A549 (cell line): ENCODE measurements around the gene CD163L1. TPM values are rescaled to one million over a fixed set of nuclear protein-coding genes. Genes with fewer than 3 reads are reported as not detected.

Experiments used
- ATAC-seq, 2 experiments: fragments of 200-7000 bp in 1 of 2; fragments of >200 bp in 1 of 2; cut with Nextera tagmentation in 1 of 2; cut with Tn5 transposase in 1 of 2; 3 replicates each; pipeline versions ENCODE4 v1.8.0 to v1.9.1; 2018 to 2020; ENCODE audit warnings: mild to moderate bottlenecking in 1 of 2, moderate library complexity in 1 of 2
- CTCF ChIA-PET: fragments of 300-600 bp; sonication (Branson Sonifier 250); formaldehyde crosslinking; extraction: SDS; loops from one replicate; lab custom pipeline; 2021; ENCODE audit warnings: antibody characterized with exemption, inconsistent platforms; lab: Yijun Ruan, JAX
- POLR2A ChIA-PET: fragments of 350-600 bp; formaldehyde crosslinking; extraction: SDS; loops from one replicate; lab custom pipeline; 2021; ENCODE audit warnings: antibody characterized with exemption, inconsistent platforms; lab: Yijun Ruan, JAX
- DNase-seq, 2 experiments: peaks; one replicate each; pipeline versions ENCODE4 v3.0.0 to v3.0.0-alpha.2; 2011 to 2016; ENCODE audit warnings: low read depth in 1 of 2, low spot score in 1 of 2
- FAIRE-seq: peaks from 2 replicates; lab custom pipeline; 2011; peaks lifted over from hg19 to GRCh38; lab: Jason Lieb, UNC
- H3K27ac ChIP-seq, 2 experiments: fragments of >200 bp; sonication (Bioruptor Twin); formaldehyde crosslinking; 3 replicates each; pipeline ENCODE4 v1.5.1; 2016 to 2017
- H3K4me1 ChIP-seq: fragments of >200 bp; sonication (Bioruptor Twin); formaldehyde crosslinking; 3 replicates; pipeline ENCODE4 v1.6.1; 2016
- H3K4me2 ChIP-seq: fragments of >200 bp; sonication (Bioruptor Twin); formaldehyde crosslinking; 3 replicates; pipeline ENCODE4 v1.6.1; 2016
- H3K4me3 ChIP-seq: fragments of >200 bp; sonication (Bioruptor Twin); formaldehyde crosslinking; 3 replicates; pipeline ENCODE4 v1.5.1; 2016
- H3K9me3 ChIP-seq: fragments of >200 bp; sonication (Bioruptor Twin); formaldehyde crosslinking; 3 replicates; pipeline ENCODE4 v1.6.1; 2016
- BHLHE40 ChIP-seq: IDR thresholded peaks from 2 replicates; pipeline ENCODE4 v1.6.1; 2012; ENCODE audit warnings: low read depth, low read length, inconsistent platforms
- ESRRA ChIP-seq: fragments of 150-350 bp; IDR thresholded peaks from 2 replicates; pipeline ENCODE4 v1.6.1; 2014; ENCODE audit warnings: mild to moderate bottlenecking, low read length, borderline replicate concordance
- FOSB ChIP-seq: fragments of 250-450 bp; sonication (Bioruptor Pico); IDR thresholded peaks from 2 replicates; pipeline ENCODE4 v1.5.0; 2020; ENCODE audit warnings: mild to moderate bottlenecking, moderate library complexity
- FOSL2 ChIP-seq, 2 experiments: fragments of 450-650 bp in 1 of 2; fragments of >200 bp in 1 of 2; sonication (Bioruptor Twin) in 1 of 2; formaldehyde crosslinking; IDR thresholded peaks; 2 replicates each; pipeline versions ENCODE4 v1.5.0 to v1.6.1; 2016 to 2020; ENCODE audit warnings: mild to moderate bottlenecking in 1 of 2, moderate library complexity in 1 of 2
- GATA3 ChIP-seq: IDR thresholded peaks from 2 replicates; pipeline ENCODE4 v1.6.1; 2012; ENCODE audit warnings: borderline replicate concordance
- HDAC2 ChIP-seq: fragments of 200-600 bp; sonication (generic); IDR thresholded peaks from 2 replicates; pipeline ENCODE4 v1.6.1; 2016
- HES2 ChIP-seq: fragments of >200 bp; sonication (Bioruptor Twin); formaldehyde crosslinking; IDR thresholded peaks from 2 replicates; pipeline ENCODE4 v1.6.1; 2016
- HEYL ChIP-seq: fragments of 250-450 bp; sonication (Bioruptor Pico); IDR thresholded peaks from 2 replicates; pipeline ENCODE4 v1.8.0; 2021; ENCODE audit warnings: mild to moderate bottlenecking, moderate library complexity
- HMGXB4 ChIP-seq: fragments of 250-450 bp; sonication (Bioruptor Pico); IDR thresholded peaks from 2 replicates; pipeline ENCODE4 v1.5.0; 2021; ENCODE audit warnings: mild to moderate bottlenecking, moderate library complexity, borderline replicate concordance
- HOXA7 ChIP-seq: fragments of 250-450 bp; sonication (Bioruptor Pico); IDR thresholded peaks from 2 replicates; pipeline ENCODE4 v1.5.0; 2020; ENCODE audit warnings: mild to moderate bottlenecking, moderate library complexity
- HOXB13 ChIP-seq: fragments of 250-450 bp; sonication (Bioruptor Pico); IDR thresholded peaks from 2 replicates; pipeline ENCODE4 v1.5.0; 2020; ENCODE audit warnings: low read depth, mild to moderate bottlenecking, moderate library complexity
- JUN ChIP-seq, 2 experiments: fragments of >200 bp; sonication (Bioruptor Twin); formaldehyde crosslinking; IDR thresholded peaks; 2 replicates in 1 of 2; 3 replicates in 1 of 2; pipeline ENCODE4 v1.6.1; 2016 to 2017
- JUNB ChIP-seq: fragments of >200 bp; sonication (Bioruptor Twin); formaldehyde crosslinking; IDR thresholded peaks from 2 replicates; pipeline ENCODE4 v1.6.1; 2016
- KDM5A ChIP-seq: fragments of 200-600 bp; sonication (generic); IDR thresholded peaks from 2 replicates; pipeline ENCODE4 v1.6.1; 2016; ENCODE audit warnings: antibody characterized with exemption, mild to moderate bottlenecking
- MAFK ChIP-seq: fragments of 450-650 bp; IDR thresholded peaks from 2 replicates; pipeline ENCODE4 v1.6.1; 2014; ENCODE audit not compliant: partially characterized antibody
- MAZ ChIP-seq: fragments of 150-350 bp; IDR thresholded peaks from 2 replicates; pipeline ENCODE4 v1.6.1; 2014; ENCODE audit warnings: antibody characterized with exemption, low read depth, low read length, borderline replicate concordance
- PBX3 ChIP-seq: IDR thresholded peaks from 2 replicates; pipeline ENCODE4 v1.6.1; 2012
- RAD21 ChIP-seq, 2 experiments: fragments of >200 bp in 1 of 2; sonication (Bioruptor Twin) in 1 of 2; formaldehyde crosslinking in 1 of 2; IDR thresholded peaks in 1 of 2; conservative IDR thresholded peaks in 1 of 2; 2 replicates in 1 of 2; 3 replicates in 1 of 2; pipeline ENCODE4 v1.6.1; 2012 to 2018; ENCODE audit warnings: inconsistent platforms in 1 of 2
- SMC3 ChIP-seq: fragments of >200 bp; sonication (Bioruptor Twin); formaldehyde crosslinking; IDR thresholded peaks from 3 replicates; pipeline ENCODE4 v1.6.1; 2018; ENCODE audit warnings: inconsistent platforms
- SREBF2 ChIP-seq: fragments of 450-650 bp; IDR thresholded peaks from 2 replicates; pipeline ENCODE4 v1.6.1; 2014; ENCODE audit warnings: mild to moderate bottlenecking, moderate library complexity
- TFCP2L1 ChIP-seq: fragments of 250-450 bp; sonication (Bioruptor Pico); IDR thresholded peaks from 2 replicates; pipeline ENCODE4 v1.5.0; 2021; ENCODE audit warnings: mild to moderate bottlenecking
- ZC3H11A ChIP-seq: fragments of 450-650 bp; IDR thresholded peaks from 2 replicates; pipeline ENCODE4 v1.6.1; 2014; ENCODE audit warnings: antibody characterized with exemption, mild to moderate bottlenecking
- WGBS: methylation state at CpG from one replicate; pipeline ENCODE4 v1.1.6; 2017; ENCODE audit errors: missing lambda C conversion rate; 5-methylcytosine and 5-hydroxymethylcytosine counted together
- polyA plus RNA-seq, 4 experiments: library from polyadenylated mRNA; depleted of rRNA in 3 of 4; stranded (reverse); fragments of >200 nt; fragmentation: RNase III in 1 of 4; extraction: RNeasy Plus Mini Kit Qiagen cat#74134 plus additional on column Dnase treatment in 1 of 4; gene quantifications; 2 replicates in 3 of 4; 3 replicates in 1 of 4; pipeline ENCODE4 v1.2.3, GENCODE V29; 2011 to 2017
- TF ChIP-seq, protein P1 (sequence below): IDR thresholded peaks from 2 replicates; pipeline ENCODE4 v1.6.1; 2012; ENCODE audit warnings: low read depth, borderline replicate concordance
- TF ChIP-seq, protein P2 (sequence below): fragments of >200 bp; sonication (Bioruptor Twin); formaldehyde crosslinking; IDR thresholded peaks from 3 replicates; pipeline ENCODE4 v1.5.1; 2016
- TF ChIP-seq, protein P3 (sequence below): IDR thresholded peaks from 2 replicates; pipeline ENCODE4 v1.6.1; 2012

CD163L1 gene
- polyA plus RNA-seq, 2 of the 4 experiments (the other 2 are of a cell fraction): 0.22 to 0.44 TPM

DNA sequence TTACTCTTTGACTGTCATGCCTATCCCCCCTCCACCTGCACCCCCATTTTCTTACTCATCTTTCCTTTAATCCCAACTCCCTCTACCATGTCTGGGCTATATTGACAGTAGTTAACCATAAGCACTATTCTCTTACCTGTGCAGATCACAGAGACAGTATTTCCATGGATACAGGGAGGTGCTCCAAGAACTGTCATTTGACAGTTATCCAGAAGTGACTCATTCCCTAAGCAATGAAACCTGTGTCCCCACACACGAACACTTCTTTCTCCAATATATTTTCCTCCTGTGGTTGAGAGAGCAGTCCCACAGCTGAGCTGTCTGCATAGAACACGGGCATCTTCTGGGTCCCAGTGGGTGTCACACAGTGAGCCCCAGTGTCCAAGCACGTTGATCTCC lies 68.8 kb downstream of the CD163L1 start:
- Histone ChIP-seq H3K4me3 (no peak overlapping the region), H3K4me2 (no peak overlapping the region)
- CTCF ChIA-PET: interaction anchor here (1.2 kb wide), 1 partner anchor 85 kb away, joined by 3 read pairs; no protein-coding TSS in a partner anchor
- no peak for FAIRE-seq
- TF ChIP-seq HOXA7 (CRISPR knock-in tag): no peak
- no peak for TF ChIP-seq KDM5A
- no peak for TF ChIP-seq PBX3
- TF ChIP-seq JUNB: no peak
- TF ChIP-seq HMGXB4 (CRISPR knock-in tag): no peak
- no peak for TF ChIP-seq BHLHE40
- no peak for TF ChIP-seq JUN (IDR thresholded peaks at IDR 0.05)
- TF ChIP-seq, protein P1, sequence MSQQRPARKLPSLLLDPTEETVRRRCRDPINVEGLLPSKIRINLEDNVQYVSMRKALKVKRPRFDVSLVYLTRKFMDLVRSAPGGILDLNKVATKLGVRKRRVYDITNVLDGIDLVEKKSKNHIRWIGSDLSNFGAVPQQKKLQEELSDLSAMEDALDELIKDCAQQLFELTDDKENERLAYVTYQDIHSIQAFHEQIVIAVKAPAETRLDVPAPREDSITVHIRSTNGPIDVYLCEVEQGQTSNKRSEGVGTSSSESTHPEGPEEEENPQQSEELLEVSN: no peak
- no peak for TF ChIP-seq TFCP2L1 (CRISPR knock-in tag)
- TF ChIP-seq ESRRA: no peak
- TF ChIP-seq HES2: no peak
- no peak for TF ChIP-seq HDAC2
- TF ChIP-seq, protein P2, sequence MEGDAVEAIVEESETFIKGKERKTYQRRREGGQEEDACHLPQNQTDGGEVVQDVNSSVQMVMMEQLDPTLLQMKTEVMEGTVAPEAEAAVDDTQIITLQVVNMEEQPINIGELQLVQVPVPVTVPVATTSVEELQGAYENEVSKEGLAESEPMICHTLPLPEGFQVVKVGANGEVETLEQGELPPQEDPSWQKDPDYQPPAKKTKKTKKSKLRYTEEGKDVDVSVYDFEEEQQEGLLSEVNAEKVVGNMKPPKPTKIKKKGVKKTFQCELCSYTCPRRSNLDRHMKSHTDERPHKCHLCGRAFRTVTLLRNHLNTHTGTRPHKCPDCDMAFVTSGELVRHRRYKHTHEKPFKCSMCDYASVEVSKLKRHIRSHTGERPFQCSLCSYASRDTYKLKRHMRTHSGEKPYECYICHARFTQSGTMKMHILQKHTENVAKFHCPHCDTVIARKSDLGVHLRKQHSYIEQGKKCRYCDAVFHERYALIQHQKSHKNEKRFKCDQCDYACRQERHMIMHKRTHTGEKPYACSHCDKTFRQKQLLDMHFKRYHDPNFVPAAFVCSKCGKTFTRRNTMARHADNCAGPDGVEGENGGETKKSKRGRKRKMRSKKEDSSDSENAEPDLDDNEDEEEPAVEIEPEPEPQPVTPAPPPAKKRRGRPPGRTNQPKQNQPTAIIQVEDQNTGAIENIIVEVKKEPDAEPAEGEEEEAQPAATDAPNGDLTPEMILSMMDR: no peak
- no peak for TF ChIP-seq GATA3
- no peak for TF ChIP-seq MAFK
- TF ChIP-seq FOSB (CRISPR knock-in tag): no peak
- TF ChIP-seq, protein P3, sequence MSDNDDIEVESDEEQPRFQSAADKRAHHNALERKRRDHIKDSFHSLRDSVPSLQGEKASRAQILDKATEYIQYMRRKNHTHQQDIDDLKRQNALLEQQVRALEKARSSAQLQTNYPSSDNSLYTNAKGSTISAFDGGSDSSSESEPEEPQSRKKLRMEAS: no peak
- no peak for TF ChIP-seq MAZ
- TF ChIP-seq FOSL2 (IDR thresholded peaks at IDR 0.05): no peak
- TF ChIP-seq FOSL2 (CRISPR knock-in tag; IDR thresholded peaks at IDR 0.05): no peak
- TF ChIP-seq, all 56 proteins: peak for 0
- POLR2A ChIA-PET: interaction anchor here (0.6 kb wide), 1 partner anchor 87 kb away, joined by 4 read pairs; no protein-coding TSS in a partner anchor
- Histone ChIP-seq H3K9me3 (no peaks in the 10 kb centered on the region), H3K4me1 (no peaks in the 10 kb centered on the region), H3K27ac (no peak overlapping the region)
- ATAC-seq (no peak), DNase-seq (no peak)
- WGBS: 24% methylated on average over 3 of the region's 3 CpGs

DNA sequence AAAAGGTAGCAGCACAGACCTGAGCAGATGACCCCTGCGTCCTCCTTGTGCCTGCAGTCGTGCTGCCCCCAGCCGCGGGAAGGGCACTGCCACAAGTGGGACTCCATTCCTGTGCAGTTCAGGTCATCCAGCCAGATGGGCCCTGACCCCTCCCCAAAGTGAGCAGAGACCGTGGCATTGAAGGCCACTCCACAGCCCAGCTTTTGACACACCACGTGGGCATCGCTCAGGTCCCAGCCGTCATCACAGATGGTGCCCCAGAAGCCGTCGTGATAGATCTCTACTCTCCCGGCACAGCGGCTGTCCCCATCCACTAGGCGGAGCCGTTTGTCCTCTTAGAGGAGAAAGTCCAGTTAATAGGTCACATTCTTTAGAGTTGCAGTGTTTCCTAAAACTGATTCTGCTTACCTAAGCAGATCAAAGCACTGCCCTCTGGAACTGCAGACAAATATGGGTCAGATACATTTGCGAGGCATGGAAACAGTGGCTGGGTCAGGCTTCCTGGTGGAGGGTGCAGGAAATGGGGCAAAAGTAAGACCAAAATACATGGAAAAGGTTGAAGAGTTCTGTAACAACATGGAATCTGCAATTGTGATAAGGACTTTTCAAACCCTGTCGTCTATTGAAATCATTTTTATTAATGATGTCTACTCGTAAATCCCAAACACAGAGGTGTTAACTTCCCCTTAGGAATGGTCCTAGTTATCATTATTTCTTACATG lies 69.4 kb downstream of the CD163L1 start:
- WGBS: 37% methylated on average over 17 of the region's 17 CpGs
- no peak for FAIRE-seq
- H3K27ac ChIP-seq: no peak overlapping the region
- CTCF ChIA-PET: interaction anchor here (1.2 to 1.4 kb wide), 2 partner anchors 85 to 86 kb away, joined by 3 to 10 read pairs; no protein-coding TSS in a partner anchor
- TF ChIP-seq SREBF2 (no peak), SMC3 (peak; percentile 70), RAD21 (conservative IDR thresholded peaks at IDR 0.05 in 1 of 2, IDR thresholded peaks at IDR 0.05 in 1 of 2) (peak; percentile 70 to 87), HEYL (no peak), HOXB13 (CRISPR knock-in tag) (no peak), MAFK (peak; percentile 87), ZC3H11A (no peak)
- TF ChIP-seq, protein P2: peak; percentile 60
- TF ChIP-seq, all 56 proteins: peak for 4
- no peak overlapping the region for H3K4me2 ChIP-seq
- H3K4me1 ChIP-seq: no peaks in the 10 kb centered on the region
- ATAC-seq: peak; percentile 88 to 95
- DNase-seq: peak; percentile 56 to 60
- H3K9me3 ChIP-seq: no peaks in the 10 kb centered on the region
- POLR2A ChIA-PET: no interaction called here
- H3K4me3 ChIP-seq: no peak overlapping the region
